B cell (primary cell): ENCODE data around the gene KIAA1328. TPM values are rescaled to one million over a fixed set of nuclear protein-coding genes. Genes with fewer than 3 reads are reported as not detected.

Experiments
- ATAC-seq: fragments of 200-7000 bp; cut with Tn5 transposase; one replicate; pipeline ENCODE4 v1.10.0; 2021; ENCODE audit warnings: low read depth, mild to moderate bottlenecking, moderate number of reproducible peaks, moderate library complexity
- CTCF ChIA-PET: fragments of 350-600 bp; sonication (Branson Sonifier 250); formaldehyde crosslinking; loops from one replicate; lab custom pipeline; 2021; ENCODE audit warnings: antibody characterized with exemption, inconsistent platforms; lab: Charles Lee
- POLR2A ChIA-PET: fragments of 350-600 bp; sonication (Branson Sonifier 250); formaldehyde crosslinking; loops from one replicate; lab custom pipeline; 2021; ENCODE audit warnings: antibody characterized with exemption; lab: Charles Lee
- DNase-seq: peaks from one replicate; pipeline ENCODE4 v3.0.0; 2013
- H2AFZ ChIP-seq: 2 replicates; pipeline ENCODE4 v1.6.1; 2012; ENCODE audit warnings: mild to moderate bottlenecking, low read depth, low read length; ENCODE audit not compliant: insufficient read depth, poor library complexity, severe bottlenecking
- H3K27ac ChIP-seq, 2 donors: 1 replicate in 1 of 2; 2 replicates in 1 of 2; pipeline ENCODE4 v1.5.1; 2012 to 2013; ENCODE audit warnings: low read length in 2 of 2, mild to moderate bottlenecking in 2 of 2, moderate library complexity in 1 of 2
- H3K27me3 ChIP-seq, 4 experiments: fragments of 200-600 bp in 1 of 4; sonication (generic) in 1 of 4; replicated peaks in 1 of 4; 1 replicate in 2 of 4; 2 replicates in 2 of 4; pipeline versions ENCODE4 v1.6.1 to v1.7.0; 2013 to 2016; ENCODE audit warnings: low read length in 3 of 4, mild to moderate bottlenecking in 2 of 4, mixed read lengths in 1 of 4, moderate library complexity in 1 of 4; ENCODE audit not compliant: insufficient read depth in 4 of 4, control insufficient read depth in 3 of 4; ENCODE audit errors: control extremely low read depth in 1 of 4
- H3K36me3 ChIP-seq, 2 experiments: replicated peaks in 1 of 2; 1 replicate in 1 of 2; 2 replicates in 1 of 2; pipeline versions ENCODE4 v1.6.1 to v1.7.1; 2013; ENCODE audit warnings: low read length in 1 of 2; ENCODE audit not compliant: insufficient read depth in 2 of 2, control insufficient read depth in 1 of 2; ENCODE audit errors: control extremely low read depth in 1 of 2, extremely low read depth in 1 of 2
- H3K4me1 ChIP-seq, 2 donors: fragments of 200-600 bp in 1 of 2; sonication (generic) in 1 of 2; 1 replicate in 1 of 2; 2 replicates in 1 of 2; pipeline versions ENCODE4 v1.5.1 to v1.6.1; 2013 to 2017; ENCODE audit warnings: low read length in 2 of 2; ENCODE audit not compliant: control insufficient read depth in 2 of 2, insufficient read depth in 2 of 2
- H3K4me2 ChIP-seq: replicated peaks from 2 replicates; pipeline ENCODE3; 2012; ENCODE audit warnings: mild to moderate bottlenecking, low read depth, low read length; ENCODE audit not compliant: poor library complexity, severe bottlenecking
- H3K4me3 ChIP-seq, 5 experiments: fragments of 200-600 bp in 1 of 5; sonication (generic) in 1 of 5; 1 replicate in 3 of 5; 2 replicates in 2 of 5; pipeline versions ENCODE4 v1.5.1 to v1.7.0; 2011 to 2016; ENCODE audit warnings: low read length in 4 of 5, mild to moderate bottlenecking in 4 of 5, low read depth in 2 of 5, control low read depth in 1 of 5, moderate library complexity in 1 of 5; ENCODE audit not compliant: insufficient read depth in 1 of 5; ENCODE audit errors: control extremely low read depth in 1 of 5, extremely low read depth in 1 of 5
- H3K79me2 ChIP-seq: fragments of 200-600 bp; sonication (generic); one replicate; pipeline ENCODE4 v1.6.0; 2016; ENCODE audit warnings: low read length; ENCODE audit not compliant: control insufficient read depth, insufficient read depth
- H3K9ac ChIP-seq: fragments of 200-600 bp; sonication (generic); 2 replicates; pipeline ENCODE4 v1.6.1; 2017; ENCODE audit warnings: mild to moderate bottlenecking, low read length, moderate library complexity
- H3K9me3 ChIP-seq, 3 donors: one replicate each; pipeline versions ENCODE4 v1.6.1 to v1.7.1; 2013; ENCODE audit warnings: low read length in 2 of 3; ENCODE audit not compliant: control insufficient read depth in 2 of 3, insufficient read depth in 1 of 3; ENCODE audit errors: control extremely low read depth in 1 of 3
- H4K20me1 ChIP-seq: 2 replicates; pipeline ENCODE4 v1.6.0; 2012; ENCODE audit warnings: mild to moderate bottlenecking, low read length; ENCODE audit not compliant: insufficient read depth, control insufficient read depth, poor library complexity, severe bottlenecking
- H3K27ac Mint-ChIP-seq: one replicate; pipeline ENCODE4 v1.8.0; 2021; ENCODE audit warnings: mixed read lengths
- H3K27me3 Mint-ChIP-seq: one replicate; pipeline ENCODE4 v1.8.0; 2021; ENCODE audit warnings: mixed read lengths
- H3K4me1 Mint-ChIP-seq: one replicate; pipeline ENCODE4 v1.8.0; 2021; ENCODE audit warnings: mixed read lengths
- H3K4me3 Mint-ChIP-seq: one replicate; pipeline ENCODE4 v1.8.0; 2021; ENCODE audit warnings: mixed read lengths
- H3K9me3 Mint-ChIP-seq: one replicate; pipeline ENCODE4 v1.8.0; 2022; ENCODE audit warnings: mixed read lengths; ENCODE audit not compliant: insufficient read depth
- CTCF ChIP-seq: fragments of 200-600 bp; IDR thresholded peaks from one replicate; pipeline ENCODE4 v1.8.0; 2022; ENCODE audit warnings: antibody characterized with exemption, mild to moderate bottlenecking
- EZH2 ChIP-seq: IDR thresholded peaks from 2 replicates; pipeline ENCODE4 v1.6.1; 2012; ENCODE audit warnings: borderline replicate concordance, low read depth, mild to moderate bottlenecking, moderate library complexity, low read length; ENCODE audit not compliant: insufficient read depth, poor library complexity, severe bottlenecking
- WGBS: methylation state at CpG from one replicate; pipeline ENCODE4 v1.1.5; 2013; ENCODE audit warnings: missing lambda C conversion rate; ENCODE audit not compliant: insufficient coverage; 5-methylcytosine and 5-hydroxymethylcytosine counted together
- intact Hi-C: fragments of 100-400 bp; cut with micrococcal nuclease; formaldehyde crosslinking; loops from one replicate; pipeline ENCODE4 v1.10.0; 2022
- polyA plus RNA-seq: library from polyadenylated mRNA; depleted of rRNA; stranded (reverse); fragments of >200 nt; gene quantifications from 2 replicates; pipeline ENCODE4 v1.2.3, GENCODE V29; 2012
- total RNA-seq, 2 donors: library from RNA; stranded (reverse); fragments of 120-200 nt in 1 of 2; gene quantifications; 1 replicate in 1 of 2; 2 replicates in 1 of 2; pipeline versions ENCODE4 v1.2.3 to v1.2.4, GENCODE V29; 2013 to 2022

The KIAA1328 gene
- total and polyA plus RNA-seq, 2 donors (not counting 1 experiment from before 2014, with no cell fraction given), result 9.1 to 22.1 TPM

GRCh38 chr18:37199741-37200140 lies 370.8 kb downstream of the KIAA1328 start:
- H3K9me3 Mint-ChIP-seq, result peaks cover 11% of the 10 kb centered on the region
- ChIA-PET POLR2A (no interaction called here), CTCF (no interaction called here)
- Histone ChIP-seq H3K4me2 (no peak overlapping the region), H3K9me3 (peaks cover 0 to 13% (median 8%) of the 10 kb centered on the region in 3 donors), H3K79me2 (no peaks in the 10 kb centered on the region), H3K4me1 (no peaks in the 10 kb centered on the region), H3K27me3 (no peaks in the 10 kb centered on the region), H4K20me1 (no peaks in the 10 kb centered on the region), H3K4me3 (no peak overlapping the region), H3K36me3 (no peaks in the 10 kb centered on the region), H3K9ac (no peak overlapping the region), H2AFZ (no peak overlapping the region), H3K27ac (no peak overlapping the region)
- no peaks in the 10 kb centered on the region for H3K4me1 Mint-ChIP-seq
- no peak for ATAC-seq
- DNase-seq, result no peak
- H3K27me3 Mint-ChIP-seq, result no peaks in the 10 kb centered on the region
- H3K4me3 Mint-ChIP-seq, result no peak overlapping the region
- intact Hi-C loops, result no loop called here
- TF ChIP-seq EZH2 (no peak), CTCF (no peak)
- no peak overlapping the region for H3K27ac Mint-ChIP-seq
- WGBS, result no CpG with 5 or more reads among the region's 2 CpGs

GRCh38 chr18:37207343-37207742 lies 378.4 kb downstream of the KIAA1328 start:
- no peak overlapping the region for H3K27ac ChIP-seq
- H4K20me1 ChIP-seq, result no peaks in the 10 kb centered on the region
- H3K36me3 ChIP-seq, result no peaks in the 10 kb centered on the region
- intact Hi-C loops, result no loop called here
- H2AFZ ChIP-seq, result no peak overlapping the region
- no peak overlapping the region for H3K4me3 ChIP-seq
- no peaks in the 10 kb centered on the region for H3K79me2 ChIP-seq
- POLR2A ChIA-PET, result no interaction called here
- TF ChIP-seq CTCF (no peak), EZH2 (no peak)
- Mint-ChIP-seq H3K4me3 (no peak overlapping the region), H3K4me1 (no peaks in the 10 kb centered on the region), H3K9me3 (peaks cover 2% of the 10 kb centered on the region), H3K27ac (no peak overlapping the region), H3K27me3 (no peaks in the 10 kb centered on the region)
- DNase-seq, result no peak
- CTCF ChIA-PET, result no interaction called here
- H3K27me3 ChIP-seq, result no peaks in the 10 kb centered on the region
- H3K9ac ChIP-seq, result no peak overlapping the region
- no CpG with 5 or more reads among the region's 1 CpG for WGBS
- ATAC-seq, result no peak
- no peak overlapping the region for H3K4me2 ChIP-seq
- peaks cover 0 to 9% (median 8%) of the 10 kb centered on the region in 3 donors for H3K9me3 ChIP-seq
- no peaks in the 10 kb centered on the region for H3K4me1 ChIP-seq
